ENCODE measurements around the gene ANKFY1.
A peak's percentile ranks its signal among the peaks of the same experiment; 100 is the strongest.

Gene ANKFY1

GRCh38 chr17:4186357-4186881, 77.4 kb downstream of the ANKFY1 start:
- H3K4me3 ChIP-seq, result peak overlapping the region in 1 of 7 experiments; percentile 10
- H3K27ac ChIP-seq, result peak overlapping the region in 18 of 21 experiments; percentile 38 to 82 (median 64)

GRCh38 chr17:4185656-4186055, 78.1 kb downstream of the ANKFY1 start:
- H3K27ac ChIP-seq, result no peak overlapping the region

GRCh38 chr17:4184811-4185210, 79.0 kb downstream of the ANKFY1 start:
- Histone ChIP-seq H3K4me3 (no peak overlapping the region), H3K27ac (no peak overlapping the region)

More at GRCh38 chr17:4185656-4186055, 78.1 kb downstream of the ANKFY1 start:
- no peak overlapping the region for H3K4me3 ChIP-seq

- Histone ChIP-seq H3K4me3 (no peak overlapping the region), H3K27ac (no peak overlapping the region)
Measured at GRCh38 chr17:4182043-4182442, 81.7 kb downstream of the ANKFY1 start.

- no peak overlapping the region for H3K4me3 ChIP-seq
Measured at GRCh38 chr17:4180791-4181190, 83.0 kb downstream of the ANKFY1 start.

GRCh38 chr17:4179071-4179470, 84.7 kb downstream of the ANKFY1 start:
- no peak overlapping the region for H3K4me3 ChIP-seq
- no peak overlapping the region for H3K27ac ChIP-seq

More at GRCh38 chr17:4180791-4181190, 83.0 kb downstream of the ANKFY1 start:
- H3K27ac ChIP-seq, result no peak overlapping the region

- H3K4me3 ChIP-seq, result no peak overlapping the region
- H3K27ac ChIP-seq, result no peak overlapping the region
Measured at GRCh38 chr17:4178651-4179050, 85.1 kb downstream of the ANKFY1 start.

GRCh38 chr17:4177806-4178205, 86.0 kb downstream of the ANKFY1 start:
- Histone ChIP-seq H3K27ac (peak overlapping the region in 1 of 21 experiments; percentile 48), H3K4me3 (no peak overlapping the region)

GRCh38 chr17:4176808-4177472, 86.8 kb downstream of the ANKFY1 start:
- H3K4me3 ChIP-seq, result no peak overlapping the region
- H3K27ac ChIP-seq, result peak overlapping the region in 9 of 21 experiments; percentile 35 to 80 (median 48)

GRCh38 chr17:4175921-4176807, 87.6 kb downstream of the ANKFY1 start:
- Histone ChIP-seq H3K27ac (peak overlapping the region in 17 of 21 experiments; percentile 2 to 80 (median 46)), H3K4me3 (no peak overlapping the region)

- H3K4me3 ChIP-seq, result no peak overlapping the region
- peak overlapping the region in 3 of 21 experiments; percentile 21 to 80 (median 35) for H3K27ac ChIP-seq
Measured at GRCh38 chr17:4174556-4174955, 89.2 kb downstream of the ANKFY1 start.

GRCh38 chr17:4173781-4174180, 90.0 kb downstream of the ANKFY1 start:
- Histone ChIP-seq H3K4me3 (no peak overlapping the region), H3K27ac (peak overlapping the region in 1 of 21 experiments; percentile 22)

GRCh38 chr17:4172356-4172755, 91.4 kb downstream of the ANKFY1 start:
- H3K27ac ChIP-seq, result no peak overlapping the region
- H3K4me3 ChIP-seq, result no peak overlapping the region

- Histone ChIP-seq H3K4me3 (no peak overlapping the region), H3K27ac (no peak overlapping the region)
Measured at GRCh38 chr17:4170639-4171280, 93.0 kb downstream of the ANKFY1 start.

GRCh38 chr17:4167786-4168185, 96.0 kb downstream of the ANKFY1 start:
- peak overlapping the region in 2 of 21 experiments; percentile 26 to 37 for H3K27ac ChIP-seq
- no peak overlapping the region for H3K4me3 ChIP-seq

- H3K4me3 ChIP-seq, result no peak overlapping the region
- H3K27ac ChIP-seq, result no peak overlapping the region
Measured at GRCh38 chr17:4166419-4166818, 97.4 kb downstream of the ANKFY1 start.

GRCh38 chr17:4165301-4166010, 98.3 kb downstream of the ANKFY1 start:
- no peak overlapping the region for H3K27ac ChIP-seq
- no peak overlapping the region for H3K4me3 ChIP-seq

GRCh38 chr17:4163951-4164350, 99.8 kb downstream of the ANKFY1 start:
- Histone ChIP-seq H3K4me3 (no peak overlapping the region), H3K27ac (no peak overlapping the region)

- Histone ChIP-seq H3K27ac (peak overlapping the region in 9 of 21 experiments; percentile 14 to 70 (median 52)), H3K4me3 (no peak overlapping the region)
Measured at GRCh38 chr17:4162775-4163466, 100.9 kb downstream of the ANKFY1 start.

Measured in skin epidermis (tissue), 12 donors.